GM20431 (cell line): ENCODE results near the gene HYKK.
"Not testable (repeated sequence)": the region's sequence is repeated elsewhere in the genome, so short reads cannot be mapped to it uniquely, and the experiment has no call there.

Source experiments
- in situ Hi-C: fragments of 300-500 bp; cut with MseI, MboI; formaldehyde crosslinking; loops from one replicate; pipeline ENCODE4 v1.15.0; 2020; ENCODE audit warnings: low sequenced_read_pairs; ENCODE audit not compliant: unreplicated experiment

The HYKK gene

GRCh38 chr15:78539464-78540140 is 32.2 kb downstream of the HYKK start:
- in situ Hi-C loops = not testable (repeated sequence)

GRCh38 chr15:78540141-78540870 is 32.9 kb downstream of the HYKK start, which contains the start of gene PSMA4:
Gene PSMA4, plus strand, starts transcription at chr15:78540444. Its CDS starts 1,484 bp downstream, at chr15:78541928.
- in situ Hi-C loops = no loop called here

GRCh38 chr15:78540871-78541743 is 33.7 kb downstream of the HYKK start:
- in situ Hi-C loops = no loop called here

- in situ Hi-C loops = no loop called here
Measured at GRCh38 chr15:78541744-78542034, 34.3 kb downstream of the HYKK start.

- in situ Hi-C loops = no loop called here
Measured at GRCh38 chr15:78542647-78543046, 35.3 kb downstream of the HYKK start.

GRCh38 chr15:78550194-78550593 is 42.8 kb downstream of the HYKK start:
- in situ Hi-C loops = no loop called here

- in situ Hi-C loops = no loop called here
Measured at GRCh38 chr15:78550815-78551214, 43.4 kb downstream of the HYKK start.

GRCh38 chr15:78551902-78552301 is 44.5 kb downstream of the HYKK start:
- in situ Hi-C loops = no loop called here

GRCh38 chr15:78552597-78552996 is 45.2 kb downstream of the HYKK start:
- in situ Hi-C loops = no loop called here

GRCh38 chr15:78560201-78560600 is 52.8 kb downstream of the HYKK start:
- in situ Hi-C loops = not testable (repeated sequence)

- in situ Hi-C loops = no loop called here
Measured at GRCh38 chr15:78561490-78561889, 54.1 kb downstream of the HYKK start.

GRCh38 chr15:78563092-78563491 is 55.7 kb downstream of the HYKK start:
- in situ Hi-C loops = no loop called here

GRCh38 chr15:78564743-78565096 is 57.3 kb downstream of the HYKK start:
- in situ Hi-C loops = no loop called here

- in situ Hi-C loops = no loop called here
Measured at GRCh38 chr15:78565097-78565950, 57.9 kb downstream of the HYKK start, which contains the start of gene CHRNA5. Gene CHRNA5, plus strand, starts transcription at chr15:78565520. Its CDS starts 200 bp downstream, at chr15:78565720.

GRCh38 chr15:78565951-78566774 is 58.8 kb downstream of the HYKK start:
- in situ Hi-C loops = no loop called here

GRCh38 chr15:78567531-78567930 is 60.2 kb downstream of the HYKK start:
- in situ Hi-C loops = no loop called here

GRCh38 chr15:78570710-78571109 is 63.3 kb downstream of the HYKK start:
- in situ Hi-C loops = no loop called here

- in situ Hi-C loops = no loop called here
Measured at GRCh38 chr15:78571382-78571781, 64.0 kb downstream of the HYKK start.

GRCh38 chr15:78573416-78573815 is 66.0 kb downstream of the HYKK start:
- in situ Hi-C loops = no loop called here
